GM20000 (cell line): ENCODE data around the gene CTNND2.

ENCODE experiments used
- DNase-seq: peaks from one replicate; pipeline ENCODE4 v3.0.0; 2012; ENCODE audit warnings: low spot score
- TF ChIP-seq, protein P1 (sequence below): IDR thresholded peaks from 2 replicates; pipeline ENCODE4 v1.5.1; 2012; ENCODE audit warnings: mild to moderate bottlenecking, control low read depth; ENCODE audit errors: extremely low read depth, missing control alignments

CTNND2 gene

GRCh38 chr5:11197726-11198125 is 706.5 kb downstream of the CTNND2 start:
- DNase-seq = no peak
- TF ChIP-seq, protein P1, sequence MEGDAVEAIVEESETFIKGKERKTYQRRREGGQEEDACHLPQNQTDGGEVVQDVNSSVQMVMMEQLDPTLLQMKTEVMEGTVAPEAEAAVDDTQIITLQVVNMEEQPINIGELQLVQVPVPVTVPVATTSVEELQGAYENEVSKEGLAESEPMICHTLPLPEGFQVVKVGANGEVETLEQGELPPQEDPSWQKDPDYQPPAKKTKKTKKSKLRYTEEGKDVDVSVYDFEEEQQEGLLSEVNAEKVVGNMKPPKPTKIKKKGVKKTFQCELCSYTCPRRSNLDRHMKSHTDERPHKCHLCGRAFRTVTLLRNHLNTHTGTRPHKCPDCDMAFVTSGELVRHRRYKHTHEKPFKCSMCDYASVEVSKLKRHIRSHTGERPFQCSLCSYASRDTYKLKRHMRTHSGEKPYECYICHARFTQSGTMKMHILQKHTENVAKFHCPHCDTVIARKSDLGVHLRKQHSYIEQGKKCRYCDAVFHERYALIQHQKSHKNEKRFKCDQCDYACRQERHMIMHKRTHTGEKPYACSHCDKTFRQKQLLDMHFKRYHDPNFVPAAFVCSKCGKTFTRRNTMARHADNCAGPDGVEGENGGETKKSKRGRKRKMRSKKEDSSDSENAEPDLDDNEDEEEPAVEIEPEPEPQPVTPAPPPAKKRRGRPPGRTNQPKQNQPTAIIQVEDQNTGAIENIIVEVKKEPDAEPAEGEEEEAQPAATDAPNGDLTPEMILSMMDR = no peak

DNA sequence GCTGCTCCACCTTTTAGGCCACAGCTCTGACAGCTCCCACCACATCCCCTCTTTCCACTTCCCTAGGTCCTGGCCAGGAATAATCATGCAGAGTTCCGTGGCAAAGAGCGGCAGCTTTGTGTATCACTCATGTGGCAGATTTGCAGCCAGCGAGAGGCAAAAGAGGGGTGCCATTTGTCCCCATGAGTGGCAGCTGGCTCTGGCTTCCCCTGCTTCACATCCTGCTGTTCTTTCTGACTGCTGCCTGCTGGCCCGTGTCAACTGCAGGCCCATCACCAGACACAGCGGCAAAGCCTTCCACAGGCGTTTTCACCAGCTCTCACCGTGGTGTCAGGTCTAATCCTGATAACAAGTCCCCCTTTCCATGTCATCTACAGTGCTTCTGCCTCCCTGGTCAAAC is 712.6 kb downstream of the CTNND2 start:
- DNase-seq = no peak
- TF ChIP-seq, protein P1 = no peak

- peak; percentile 30 for DNase-seq
- TF ChIP-seq, protein P1 = peak; percentile 34
Measured at GRCh38 chr5:11182441-11183080, 721.7 kb downstream of the CTNND2 start.

DNA sequence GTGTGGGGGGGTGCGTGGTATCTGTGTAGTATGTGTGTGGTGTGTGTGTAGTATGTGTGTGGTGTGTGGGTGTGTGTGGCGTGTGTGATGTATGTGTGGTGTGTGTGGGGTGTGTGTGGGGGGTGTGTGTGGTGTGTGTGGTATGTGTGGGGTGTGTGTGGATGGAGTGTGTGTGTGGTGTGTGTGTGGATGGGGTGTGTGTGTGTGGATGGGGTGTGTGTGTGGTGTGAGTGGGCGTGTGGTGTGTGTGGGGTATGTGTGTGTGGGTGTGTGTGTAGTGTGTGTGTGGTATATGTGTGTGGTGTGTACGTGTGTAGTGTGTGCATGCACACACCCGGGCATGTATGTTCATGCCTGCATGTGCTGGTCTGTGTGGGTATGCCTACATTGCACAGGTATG is 722.3 kb downstream of the CTNND2 start:
- DNase-seq = no peak
- TF ChIP-seq, protein P1 = no peak

DNA sequence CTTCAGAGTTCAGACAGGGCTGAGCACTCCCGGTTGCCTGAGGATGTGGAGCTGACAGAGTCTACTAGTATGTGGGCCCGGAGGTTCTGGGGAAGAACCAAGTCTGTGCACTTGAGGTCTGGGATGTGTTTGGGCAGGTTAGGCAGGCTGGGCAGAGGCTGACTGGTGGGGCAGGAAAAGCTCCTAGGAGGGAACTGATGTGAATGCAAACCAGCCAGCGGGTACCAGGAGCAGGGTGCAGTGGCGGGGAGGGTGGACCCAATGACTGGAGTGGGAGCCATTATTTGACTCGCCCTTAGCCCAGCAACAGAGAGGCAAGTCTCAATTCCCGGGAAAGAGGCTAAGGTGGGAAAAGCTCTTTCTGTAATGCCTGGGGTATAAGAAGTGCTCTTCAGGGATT is 723.4 kb downstream of the CTNND2 start:
- no peak for DNase-seq
- TF ChIP-seq, protein P1 = no peak

DNA sequence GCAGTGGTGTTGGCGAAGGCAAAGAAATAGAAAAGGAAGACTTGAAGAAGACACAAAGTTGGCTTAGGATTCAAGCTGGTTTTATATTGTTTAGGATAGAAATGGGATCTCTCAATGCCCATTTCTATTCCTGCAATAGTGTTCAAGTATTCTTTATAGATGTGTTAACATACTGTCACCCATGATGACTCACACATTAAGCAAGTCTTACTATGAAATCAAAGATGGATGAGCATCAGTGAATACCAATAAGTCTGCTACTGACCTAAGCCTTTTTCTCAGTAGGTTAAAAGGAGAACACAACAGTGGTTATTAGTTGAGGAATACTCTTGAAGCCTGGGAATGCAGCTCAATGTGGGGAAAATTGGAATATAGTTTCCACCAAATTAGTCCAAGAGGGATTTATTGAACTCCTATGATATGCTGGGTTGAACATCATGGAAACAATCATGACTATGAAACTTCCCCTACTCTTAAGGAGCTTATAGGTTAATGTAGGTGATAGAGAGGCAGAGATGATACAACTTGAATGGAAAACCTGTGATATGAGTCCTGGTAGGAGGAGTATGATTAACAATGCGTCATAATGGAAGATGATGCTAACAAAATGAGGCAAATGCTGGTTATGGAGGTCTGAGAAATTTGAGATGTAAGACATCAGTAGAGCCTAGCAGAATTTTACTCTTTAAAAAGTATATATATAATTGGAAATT is 726.1 kb downstream of the CTNND2 start:
- DNase-seq = no peak
- TF ChIP-seq, protein P1 = no peak

DNA sequence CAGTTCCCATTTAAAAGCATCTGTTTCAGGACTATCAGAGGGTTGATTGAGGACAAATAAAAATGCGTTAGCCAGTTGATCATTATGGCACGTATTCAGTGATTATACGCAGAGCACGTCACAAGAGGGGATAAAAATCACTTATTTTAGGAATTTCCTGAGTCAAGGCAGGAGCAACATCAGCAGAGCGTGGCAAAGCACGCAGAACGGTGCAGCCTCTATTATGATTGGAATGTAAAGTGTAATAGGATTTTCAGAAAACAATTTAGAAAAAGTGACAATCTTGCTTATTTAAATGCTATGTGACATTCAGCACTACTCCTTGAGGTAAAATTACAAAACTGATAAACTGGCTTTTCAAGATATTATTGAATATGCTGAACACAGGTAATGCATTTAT is 729.7 kb downstream of the CTNND2 start:
- TF ChIP-seq, protein P1 = no peak
- no peak for DNase-seq
